ENCODE data around the gene RSRC1.
"Not testable (repeated sequence)": the region's sequence is repeated elsewhere in the genome, so short reads cannot be mapped to it uniquely, and the experiment has no call there.

Gene RSRC1

GRCh38 chr3:158506456-158506855 lies 396.6 kb downstream of the RSRC1 start:
- Histone ChIP-seq H3K9ac (ENCODE audit: low read length) (no peak overlapping the region), H3K27me3 (ENCODE audit: control insufficient read depth in 1 of 2, insufficient read depth in 1 of 2, low read length in 2 of 2) (no peaks in the 10 kb centered on the region), H3K4me1 (ENCODE audit: control insufficient read depth, insufficient read depth, low read depth, low read length) (no peaks in the 10 kb centered on the region), H3K4me2 (ENCODE audit: low read length, poor library complexity, severe bottlenecking) (no peak overlapping the region), H2BK15ac (ENCODE audit: low read depth, poor library complexity, severe bottlenecking) (no peak overlapping the region), H2BK5ac (ENCODE audit: low read depth, low read length, poor library complexity, severe bottlenecking) (no peak overlapping the region), H4K91ac (ENCODE audit: low read length) (no peak overlapping the region), H2BK12ac (ENCODE audit: low read length in 2 of 2) (no peak overlapping the region), H4K8ac (ENCODE audit: low read length) (no peak overlapping the region), H3K27ac (ENCODE audit: low read length, poor library complexity, severe bottlenecking) (no peak overlapping the region), H2AFZ (ENCODE audit: low read depth, low read length) (no peak overlapping the region), H3K36me3 (ENCODE audit: control insufficient read depth in 1 of 2, insufficient read depth in 2 of 2, low read depth in 1 of 2, low read length in 2 of 2) (no peaks in the 10 kb centered on the region), H2AK5ac (ENCODE audit: low read length, severe bottlenecking) (no peak overlapping the region), H3K14ac (ENCODE audit: low read length in 2 of 2) (no peak overlapping the region), H3K4me3 (ENCODE audit: insufficient read depth in 1 of 2, low read depth in 1 of 2, low read length in 2 of 2) (no peak overlapping the region), H3K9me3 (ENCODE audit: control insufficient read depth, low read length) (no peaks in the 10 kb centered on the region), H3K18ac (ENCODE audit: low read depth in 1 of 2, low read length in 2 of 2) (no peak overlapping the region), H3K4ac (ENCODE audit: low read depth in 1 of 2, low read length in 2 of 2) (no peak overlapping the region), H2BK120ac (ENCODE audit: low read depth, low read length) (no peak overlapping the region), H3K79me1 (replicated peaks; ENCODE audit: low read length, poor library complexity, severe bottlenecking) (peaks cover 2% of the 10 kb centered on the region), H3K23ac (ENCODE audit: low read length in 2 of 2) (no peak overlapping the region)
- no peak for DNase-seq
- WGBS: 89% methylated on average over 3 of the region's 5 CpGs

- no peaks in the 10 kb centered on the region for H3K27me3 ChIP-seq (ENCODE audit: control insufficient read depth in 1 of 2, insufficient read depth in 1 of 2, low read length in 2 of 2)
- no peak overlapping the region for H4K91ac ChIP-seq (ENCODE audit: low read length)
- no peak overlapping the region for H3K4me2 ChIP-seq (ENCODE audit: low read length, poor library complexity, severe bottlenecking)
- H4K8ac ChIP-seq (ENCODE audit: low read length): no peak overlapping the region
- H2BK12ac ChIP-seq (ENCODE audit: low read length in 2 of 2): no peak overlapping the region
- H3K27ac ChIP-seq (ENCODE audit: low read length, poor library complexity, severe bottlenecking): no peak overlapping the region
- 28% methylated on average over 5 of the region's 7 CpGs for WGBS
- H3K4me1 ChIP-seq (ENCODE audit: control insufficient read depth, insufficient read depth, low read depth, low read length): no peaks in the 10 kb centered on the region
- H3K36me3 ChIP-seq (ENCODE audit: control insufficient read depth in 1 of 2, insufficient read depth in 2 of 2, low read depth in 1 of 2, low read length in 2 of 2): no peaks in the 10 kb centered on the region
- H2AK5ac ChIP-seq (ENCODE audit: low read length, severe bottlenecking): no peak overlapping the region
- H3K4me3 ChIP-seq (ENCODE audit: insufficient read depth in 1 of 2, low read depth in 1 of 2, low read length in 2 of 2): no peak overlapping the region
- H3K9me3 ChIP-seq (ENCODE audit: control insufficient read depth, low read length): no peaks in the 10 kb centered on the region
- no peak overlapping the region for H2BK5ac ChIP-seq (ENCODE audit: low read depth, low read length, poor library complexity, severe bottlenecking)
- DNase-seq: peak; percentile 86
- H2BK120ac ChIP-seq (ENCODE audit: low read depth, low read length): no peak overlapping the region
- no peak overlapping the region for H3K18ac ChIP-seq (ENCODE audit: low read depth in 1 of 2, low read length in 2 of 2)
- no peak overlapping the region for H3K23ac ChIP-seq (ENCODE audit: low read length in 2 of 2)
- H2BK15ac ChIP-seq (ENCODE audit: low read depth, poor library complexity, severe bottlenecking): no peak overlapping the region
- no peak overlapping the region for H3K14ac ChIP-seq (ENCODE audit: low read length in 2 of 2)
- no peak overlapping the region for H2AFZ ChIP-seq (ENCODE audit: low read depth, low read length)
- no peak overlapping the region for H3K4ac ChIP-seq (ENCODE audit: low read depth in 1 of 2, low read length in 2 of 2)
- H3K9ac ChIP-seq (ENCODE audit: low read length): no peak overlapping the region
- H3K79me1 ChIP-seq (replicated peaks; ENCODE audit: low read length, poor library complexity, severe bottlenecking): peaks cover 2% of the 10 kb centered on the region
These were observed 398.6 kb downstream of the RSRC1 start for GRCh38 chr3:158508481-158508880.

GRCh38 chr3:158509891-158510290 lies 400.0 kb downstream of the RSRC1 start:
- Histone ChIP-seq H3K4me2 (ENCODE audit: low read length, poor library complexity, severe bottlenecking) (no peak overlapping the region), H4K8ac (ENCODE audit: low read length) (no peak overlapping the region), H2BK120ac (ENCODE audit: low read depth, low read length) (no peak overlapping the region), H2BK12ac (ENCODE audit: low read length in 2 of 2) (no peak overlapping the region), H3K36me3 (ENCODE audit: control insufficient read depth in 1 of 2, insufficient read depth in 2 of 2, low read depth in 1 of 2, low read length in 2 of 2) (no peaks in the 10 kb centered on the region), H3K18ac (ENCODE audit: low read depth in 1 of 2, low read length in 2 of 2) (no peak overlapping the region), H2BK5ac (ENCODE audit: low read depth, low read length, poor library complexity, severe bottlenecking) (no peak overlapping the region), H3K23ac (ENCODE audit: low read length in 2 of 2) (no peak overlapping the region), H3K9ac (ENCODE audit: low read length) (no peak overlapping the region), H3K9me3 (ENCODE audit: control insufficient read depth, low read length) (no peaks in the 10 kb centered on the region), H2AK5ac (ENCODE audit: low read length, severe bottlenecking) (no peak overlapping the region), H3K27ac (ENCODE audit: low read length, poor library complexity, severe bottlenecking) (no peak overlapping the region), H4K91ac (ENCODE audit: low read length) (no peak overlapping the region), H2AFZ (ENCODE audit: low read depth, low read length) (no peak overlapping the region), H2BK15ac (ENCODE audit: low read depth, poor library complexity, severe bottlenecking) (no peak overlapping the region), H3K4me3 (ENCODE audit: insufficient read depth in 1 of 2, low read depth in 1 of 2, low read length in 2 of 2) (no peak overlapping the region), H3K79me1 (replicated peaks; ENCODE audit: low read length, poor library complexity, severe bottlenecking) (no peaks in the 10 kb centered on the region), H3K27me3 (ENCODE audit: control insufficient read depth in 1 of 2, insufficient read depth in 1 of 2, low read length in 2 of 2) (no peaks in the 10 kb centered on the region), H3K14ac (ENCODE audit: low read length in 2 of 2) (no peak overlapping the region), H3K4ac (ENCODE audit: low read depth in 1 of 2, low read length in 2 of 2) (no peak overlapping the region), H3K4me1 (ENCODE audit: control insufficient read depth, insufficient read depth, low read depth, low read length) (no peaks in the 10 kb centered on the region)
- no peak for DNase-seq
- no CpG with 5 or more reads among the region's 1 CpG for WGBS

GRCh38 chr3:158516729-158517128 lies 406.8 kb downstream of the RSRC1 start:
- H3K4me3 ChIP-seq (ENCODE audit: insufficient read depth in 1 of 2, low read depth in 1 of 2, low read length in 2 of 2); H3K14ac ChIP-seq (ENCODE audit: low read length in 2 of 2); H3K18ac ChIP-seq (ENCODE audit: low read depth in 1 of 2, low read length in 2 of 2); H2AK5ac ChIP-seq (ENCODE audit: low read length, severe bottlenecking); H3K4ac ChIP-seq (ENCODE audit: low read depth in 1 of 2, low read length in 2 of 2); H4K8ac ChIP-seq (ENCODE audit: low read length); H2AFZ ChIP-seq (ENCODE audit: low read depth, low read length); H3K36me3 ChIP-seq (ENCODE audit: control insufficient read depth in 1 of 2, insufficient read depth in 2 of 2, low read depth in 1 of 2, low read length in 2 of 2); H3K4me1 ChIP-seq (ENCODE audit: control insufficient read depth, insufficient read depth, low read depth, low read length); H3K27me3 ChIP-seq (ENCODE audit: control insufficient read depth in 1 of 2, insufficient read depth in 1 of 2, low read length in 2 of 2); H2BK12ac ChIP-seq (ENCODE audit: low read length in 2 of 2); H3K9me3 ChIP-seq (ENCODE audit: control insufficient read depth, low read length); H2BK15ac ChIP-seq (ENCODE audit: low read depth, poor library complexity, severe bottlenecking); H3K27ac ChIP-seq (ENCODE audit: low read length, poor library complexity, severe bottlenecking); DNase-seq; H2BK5ac ChIP-seq (ENCODE audit: low read depth, low read length, poor library complexity, severe bottlenecking); H3K9ac ChIP-seq (ENCODE audit: low read length); H3K79me1 ChIP-seq (replicated peaks; ENCODE audit: low read length, poor library complexity, severe bottlenecking); H3K4me2 ChIP-seq (ENCODE audit: low read length, poor library complexity, severe bottlenecking); H3K23ac ChIP-seq (ENCODE audit: low read length in 2 of 2); H4K91ac ChIP-seq (ENCODE audit: low read length); H2BK120ac ChIP-seq (ENCODE audit: low read depth, low read length): not testable (repeated sequence)
- 97% methylated on average over 16 of the region's 22 CpGs for WGBS

Measured in mesenchymal stem cell (in vitro differentiated cells and primary cell).